Stimulated activated CD4-positive, alpha-beta T cell treated with anti-CD3 and anti-CD28 coated beads, Interleukin-15, amount 100 ng/mL, for 1 hour (primary cell): ENCODE results near the gene RPGRIP1L.

Source experiments
- DNase-seq, 2 donors: peaks; one replicate each; pipeline ENCODE4 v3.0.0-alpha.2; 2020; ENCODE audit warnings: low read depth in 1 of 2, low spot score in 1 of 2

The RPGRIP1L gene

DNA sequence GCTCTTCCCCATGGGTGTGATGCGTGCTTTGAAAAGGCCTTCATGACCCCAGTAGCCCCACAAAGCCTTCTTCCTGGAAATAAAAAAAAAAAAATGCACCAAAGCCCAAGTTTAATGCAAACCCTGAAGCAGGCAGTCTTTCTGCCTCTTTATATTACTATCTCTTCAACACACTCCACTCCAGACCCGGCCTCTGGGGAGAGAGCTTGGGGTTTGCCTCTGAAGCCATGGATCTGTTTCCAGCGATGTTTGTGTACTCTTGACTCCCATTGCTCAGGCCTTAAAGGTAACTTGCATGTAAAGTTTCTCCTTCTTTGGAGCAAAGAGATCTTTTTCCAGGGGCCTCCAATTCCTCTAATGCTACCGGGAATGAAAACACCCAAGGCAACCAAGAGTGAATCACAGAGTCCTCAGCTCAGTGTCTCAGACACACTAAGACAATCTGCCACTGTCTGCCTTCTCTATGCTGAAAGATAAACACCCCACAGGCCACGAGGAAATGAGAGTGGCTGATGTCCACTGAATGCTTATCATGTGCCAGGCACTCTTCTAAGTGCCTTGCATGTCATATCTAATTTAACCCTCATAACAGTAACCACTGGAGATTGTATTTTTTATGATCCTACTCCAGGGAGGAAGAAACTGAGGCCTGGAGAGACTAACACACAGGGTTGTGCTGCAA lies 144.2 kb downstream of the RPGRIP1L start:
- DNase-seq, result no peak

GRCh38 chr16:53558710-53559109 lies 144.9 kb downstream of the RPGRIP1L start:
- DNase-seq, result no peak

DNA sequence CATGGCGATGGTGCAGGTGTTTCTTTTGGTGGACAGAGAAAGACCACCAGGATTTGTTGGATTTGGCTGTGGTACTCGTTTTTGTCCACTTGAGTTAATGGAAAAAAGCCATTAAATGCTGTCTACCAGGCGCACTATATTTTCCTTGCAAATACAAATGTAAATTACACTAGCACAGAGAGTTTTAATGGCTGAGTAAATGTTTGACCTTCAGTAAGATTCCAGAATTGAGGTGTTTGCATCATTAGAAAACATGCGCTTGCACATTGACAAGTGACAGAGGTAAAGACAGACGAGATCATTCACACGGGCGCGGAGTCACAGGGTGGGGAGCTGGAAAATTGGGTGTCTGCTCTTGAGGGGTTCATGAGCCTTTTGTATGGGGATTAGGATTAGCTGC lies 147.1 kb downstream of the RPGRIP1L start:
- no peak for DNase-seq

DNA sequence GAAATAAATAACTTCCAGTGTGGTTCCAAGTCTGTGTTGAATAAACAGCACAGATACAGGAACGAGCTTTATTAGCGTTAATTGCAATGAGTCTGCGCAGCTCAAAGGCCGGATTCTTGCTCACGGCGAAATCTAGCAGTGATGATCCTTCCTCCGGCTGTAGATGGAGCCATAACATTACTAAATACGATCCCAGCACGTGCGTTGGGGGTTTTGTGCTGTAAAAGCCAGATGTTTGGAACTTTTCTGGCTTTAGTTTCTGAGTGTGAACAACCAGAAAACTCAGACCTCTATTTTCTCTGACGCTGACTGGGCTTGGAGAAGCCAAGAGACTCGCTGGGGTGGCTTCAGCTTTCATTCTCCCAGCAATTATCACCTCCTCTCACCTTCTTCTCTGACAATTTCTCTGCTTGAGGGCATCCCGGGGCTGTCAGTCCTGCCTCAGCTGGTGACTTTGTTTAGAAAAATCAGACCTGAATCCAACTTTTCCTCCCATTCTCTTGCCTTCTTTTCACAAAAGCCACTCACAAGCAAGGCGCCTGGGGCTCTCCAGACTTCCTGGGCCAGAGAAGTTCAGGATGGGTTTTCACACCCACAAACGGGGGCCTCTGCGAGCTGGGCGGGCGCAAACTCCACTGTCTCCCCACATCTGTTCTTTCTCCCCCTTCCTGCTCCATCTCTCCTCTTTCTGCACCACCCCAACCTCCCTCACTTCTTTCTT lies 153.5 kb downstream of the RPGRIP1L start:
- DNase-seq, result peak; percentile 12 to 14
